ENCODE results near the gene DMRTC2. TPM values are rescaled to one million over a fixed set of nuclear protein-coding genes. Genes with fewer than 3 reads are reported as not detected.

Gene DMRTC2
- total RNA-seq, 1 experiment from 2014 or later = not detected

DNA sequence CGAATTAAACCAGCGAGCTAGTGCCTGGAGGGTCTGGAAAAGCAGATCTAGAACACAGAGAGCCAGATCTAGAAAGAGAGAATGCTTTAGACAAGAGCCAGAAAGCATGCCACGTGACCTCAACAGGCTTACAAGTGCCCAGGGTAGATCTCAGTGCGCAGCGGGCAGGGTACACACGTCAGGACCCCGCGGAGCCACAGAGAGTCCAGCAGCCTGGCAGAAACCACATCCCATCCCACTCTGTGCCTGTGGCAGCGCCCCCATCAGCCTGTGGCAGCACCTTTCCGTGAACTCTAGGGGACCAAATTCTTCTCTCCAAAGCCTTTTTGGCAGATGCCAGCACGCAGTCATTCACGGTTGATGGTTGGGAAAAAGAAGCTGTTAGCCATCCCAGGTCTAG lies 44.1 kb downstream of the DMRTC2 start:
- no TSS peak for BruUV-seq (replicated peaks)
- H3K4me3 Mint-ChIP-seq (ENCODE audit: unreplicated experiment) = no peak overlapping the region
- intact Hi-C loops (cut with micrococcal nuclease) = no loop called here
- H3K9me3 Mint-ChIP-seq (ENCODE audit: unreplicated experiment) = no peaks in the 10 kb centered on the region
- CTCF ChIA-PET = interaction anchor here (1.1 kb wide), 1 partner anchor 56 kb away, joined by 4 read pairs; no protein-coding TSS in a partner anchor
- DNase-seq (ENCODE audit: unreplicated experiment) = no peak
- H3K27me3 Mint-ChIP-seq (ENCODE audit: insufficient read depth, unreplicated experiment) = no peaks in the 10 kb centered on the region
- H3K4me1 Mint-ChIP-seq (ENCODE audit: insufficient read depth, unreplicated experiment) = peaks cover 23% of the 10 kb centered on the region
- no peak overlapping the region for H3K27ac Mint-ChIP-seq (ENCODE audit: low read depth, unreplicated experiment)
- peaks cover 28% of the 10 kb centered on the region for H3K36me3 Mint-ChIP-seq (ENCODE audit: insufficient read depth, unreplicated experiment)
- TF ChIP-seq, protein P1, sequence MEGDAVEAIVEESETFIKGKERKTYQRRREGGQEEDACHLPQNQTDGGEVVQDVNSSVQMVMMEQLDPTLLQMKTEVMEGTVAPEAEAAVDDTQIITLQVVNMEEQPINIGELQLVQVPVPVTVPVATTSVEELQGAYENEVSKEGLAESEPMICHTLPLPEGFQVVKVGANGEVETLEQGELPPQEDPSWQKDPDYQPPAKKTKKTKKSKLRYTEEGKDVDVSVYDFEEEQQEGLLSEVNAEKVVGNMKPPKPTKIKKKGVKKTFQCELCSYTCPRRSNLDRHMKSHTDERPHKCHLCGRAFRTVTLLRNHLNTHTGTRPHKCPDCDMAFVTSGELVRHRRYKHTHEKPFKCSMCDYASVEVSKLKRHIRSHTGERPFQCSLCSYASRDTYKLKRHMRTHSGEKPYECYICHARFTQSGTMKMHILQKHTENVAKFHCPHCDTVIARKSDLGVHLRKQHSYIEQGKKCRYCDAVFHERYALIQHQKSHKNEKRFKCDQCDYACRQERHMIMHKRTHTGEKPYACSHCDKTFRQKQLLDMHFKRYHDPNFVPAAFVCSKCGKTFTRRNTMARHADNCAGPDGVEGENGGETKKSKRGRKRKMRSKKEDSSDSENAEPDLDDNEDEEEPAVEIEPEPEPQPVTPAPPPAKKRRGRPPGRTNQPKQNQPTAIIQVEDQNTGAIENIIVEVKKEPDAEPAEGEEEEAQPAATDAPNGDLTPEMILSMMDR (IDR thresholded peaks at IDR 0.05; ENCODE audit: unreplicated experiment) = no peak
- POLR2A ChIA-PET = interaction anchor here (0.7 to 9.8 kb wide), 3 partner anchors 19 to 70 kb away, joined by 3 to 125 read pairs (median 15); partner anchors contain the start of genes RABAC1 and RPS19

DNA sequence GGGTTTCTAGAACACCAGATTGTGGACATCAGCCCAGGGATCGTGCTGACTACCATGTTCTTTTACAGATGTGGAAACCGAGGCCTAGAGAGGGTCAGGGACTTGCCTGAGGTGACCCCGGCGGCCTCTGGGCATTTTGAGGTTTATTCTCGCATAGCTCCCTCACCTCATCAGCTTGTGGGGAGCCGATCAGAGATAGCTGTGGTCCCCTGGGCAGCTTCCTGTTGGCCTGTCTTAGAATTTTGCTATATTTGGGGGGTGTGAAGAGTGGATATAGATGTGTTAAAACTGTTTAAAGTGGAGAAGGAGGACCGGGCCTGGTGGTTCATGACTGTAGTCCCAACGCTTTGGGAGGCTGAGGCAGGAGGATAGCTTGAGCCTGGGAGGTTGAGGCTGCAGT lies 45.1 kb downstream of the DMRTC2 start:
- Mint-ChIP-seq H3K27me3 (ENCODE audit: insufficient read depth, unreplicated experiment) (no peaks in the 10 kb centered on the region), H3K9me3 (ENCODE audit: unreplicated experiment) (no peaks in the 10 kb centered on the region), H3K27ac (ENCODE audit: low read depth, unreplicated experiment) (no peak overlapping the region), H3K4me3 (ENCODE audit: unreplicated experiment) (no peak overlapping the region), H3K36me3 (ENCODE audit: insufficient read depth, unreplicated experiment) (peaks cover 21% of the 10 kb centered on the region), H3K4me1 (ENCODE audit: insufficient read depth, unreplicated experiment) (peaks cover 23% of the 10 kb centered on the region)
- intact Hi-C loops (cut with micrococcal nuclease) = no loop called here
- ChIA-PET POLR2A (interaction anchor here (9.8 kb wide), 1 partner anchor 27 kb away, joined by 125 read pairs; the partner anchor contains the start of gene RPS19), CTCF (interaction anchor here (1.1 to 1.3 kb wide), 2 partner anchors 17 to 29 kb away, joined by 4 to 5 read pairs; no protein-coding TSS in a partner anchor)
- BruUV-seq (replicated peaks) = no TSS peak
- TF ChIP-seq, protein P1 (IDR thresholded peaks at IDR 0.05; ENCODE audit: unreplicated experiment) = no peak
- no peak for DNase-seq (ENCODE audit: unreplicated experiment)

DNA sequence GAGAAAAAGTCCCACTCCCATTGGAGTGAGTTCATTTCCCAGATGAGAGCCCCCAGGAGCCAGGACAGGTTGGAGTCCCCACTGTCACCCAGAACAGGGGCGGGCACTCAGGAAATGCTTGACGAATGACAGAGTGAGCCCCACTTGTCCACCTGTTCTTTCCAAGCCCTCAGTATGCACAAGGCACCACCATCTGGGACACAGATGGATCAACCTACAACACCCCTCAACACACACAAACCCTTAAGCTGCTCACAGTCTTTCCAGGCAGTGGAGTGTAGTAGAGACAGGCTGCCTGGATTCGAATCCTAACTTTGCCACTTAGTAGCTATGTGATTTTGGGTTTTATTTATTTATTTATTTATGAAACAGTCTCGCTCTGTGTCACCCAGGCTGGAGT lies 46.1 kb downstream of the DMRTC2 start:
- ChIA-PET CTCF (interaction anchor here (1.3 kb wide), 1 partner anchor 18 kb away, joined by 4 read pairs; no protein-coding TSS in a partner anchor), POLR2A (interaction anchor here (1.3 kb wide), 1 partner anchor 33 kb away, joined by 3 read pairs; no protein-coding TSS in a partner anchor)
- Mint-ChIP-seq H3K36me3 (ENCODE audit: insufficient read depth, unreplicated experiment) (peaks cover 29% of the 10 kb centered on the region), H3K9me3 (ENCODE audit: unreplicated experiment) (no peaks in the 10 kb centered on the region), H3K27ac (ENCODE audit: low read depth, unreplicated experiment) (no peak overlapping the region), H3K4me1 (ENCODE audit: insufficient read depth, unreplicated experiment) (peaks cover 18% of the 10 kb centered on the region), H3K27me3 (ENCODE audit: insufficient read depth, unreplicated experiment) (no peaks in the 10 kb centered on the region), H3K4me3 (ENCODE audit: unreplicated experiment) (no peak overlapping the region)
- no peak for DNase-seq (ENCODE audit: unreplicated experiment)
- intact Hi-C loops (cut with micrococcal nuclease) = no loop called here
- BruUV-seq (replicated peaks) = no TSS peak
- TF ChIP-seq, protein P1 (IDR thresholded peaks at IDR 0.05; ENCODE audit: unreplicated experiment) = no peak

DNA sequence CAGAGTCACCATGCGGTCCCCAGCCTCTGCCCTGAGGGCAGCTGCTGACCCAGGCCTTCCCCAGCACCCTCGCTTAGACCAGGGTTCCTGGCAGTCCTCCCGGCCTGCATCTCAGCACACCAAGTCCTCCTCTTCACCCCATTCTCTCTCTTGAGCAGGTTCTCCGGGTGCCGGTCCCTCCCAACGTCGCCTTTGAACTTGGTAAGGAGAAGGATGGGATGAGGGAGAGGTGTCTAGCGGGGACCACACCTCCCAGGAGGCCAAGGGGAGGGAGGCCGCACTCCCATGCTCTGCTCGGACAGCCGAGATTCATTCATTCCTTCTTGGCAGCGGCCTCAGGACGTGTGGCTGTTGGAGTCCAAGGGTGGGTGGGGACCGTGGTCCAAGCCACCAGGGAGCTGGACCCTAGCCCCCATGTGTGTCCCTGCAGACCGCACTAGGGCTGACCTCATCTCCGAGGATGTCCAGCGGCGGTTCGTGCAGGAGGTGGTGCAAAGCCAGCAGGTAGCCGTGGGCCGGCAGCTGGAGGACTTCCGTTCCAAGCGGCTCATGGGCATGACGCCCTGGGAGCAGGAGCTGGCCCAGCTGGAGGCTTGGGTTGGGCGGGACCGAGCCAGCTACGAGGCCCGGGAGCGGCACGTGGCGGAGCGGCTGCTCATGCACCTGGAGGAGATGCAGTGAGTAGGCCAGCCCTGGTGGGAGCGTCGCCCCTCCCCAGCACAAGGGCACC lies 47.5 kb downstream of the DMRTC2 start:
- TF ChIP-seq, protein P1 (IDR thresholded peaks at IDR 0.05; ENCODE audit: unreplicated experiment) = no peak
- BruUV-seq (replicated peaks) = no TSS peak
- CTCF ChIA-PET = no interaction called here
- Mint-ChIP-seq H3K36me3 (ENCODE audit: insufficient read depth, unreplicated experiment) (peaks cover 33% of the 10 kb centered on the region), H3K4me1 (ENCODE audit: insufficient read depth, unreplicated experiment) (peaks cover 10% of the 10 kb centered on the region), H3K27ac (ENCODE audit: low read depth, unreplicated experiment) (no peak overlapping the region), H3K4me3 (ENCODE audit: unreplicated experiment) (no peak overlapping the region), H3K9me3 (ENCODE audit: unreplicated experiment) (no peaks in the 10 kb centered on the region), H3K27me3 (ENCODE audit: insufficient read depth, unreplicated experiment) (no peaks in the 10 kb centered on the region)
- no peak for DNase-seq (ENCODE audit: unreplicated experiment)
- intact Hi-C loops (cut with micrococcal nuclease) = no loop called here
- POLR2A ChIA-PET = interaction anchor here (1.3 kb wide), 1 partner anchor 34 kb away, joined by 3 read pairs; no protein-coding TSS in a partner anchor
